Muscle layer of colon (tissue), 2 donors: ENCODE measurements around the gene ABLIM3.

Experiments
- H3K27ac ChIP-seq: one replicate; pipeline ENCODE4 v1.7.0; 2013; ENCODE audit warnings: low read depth, mild to moderate bottlenecking, low read length, moderate library complexity
- H3K27me3 ChIP-seq, 2 donors: one replicate each; pipeline ENCODE4 v1.7.0; 2013; ENCODE audit warnings: low read length in 2 of 2, mild to moderate bottlenecking in 2 of 2; ENCODE audit not compliant: insufficient read depth in 2 of 2, control insufficient read depth in 1 of 2
- H3K36me3 ChIP-seq: one replicate; pipeline ENCODE4 v1.7.0; 2013; ENCODE audit warnings: mild to moderate bottlenecking, low read length; ENCODE audit not compliant: insufficient read depth
- H3K4me1 ChIP-seq: one replicate; pipeline ENCODE4 v1.7.0; 2013; ENCODE audit warnings: mild to moderate bottlenecking, low read length; ENCODE audit not compliant: insufficient read depth
- H3K4me3 ChIP-seq, 2 donors: one replicate each; pipeline ENCODE4 v1.7.0; 2013; ENCODE audit warnings: low read length in 2 of 2, low read depth in 1 of 2, mild to moderate bottlenecking in 1 of 2, moderate library complexity in 1 of 2
- H3K9ac ChIP-seq: one replicate; pipeline ENCODE4 v1.7.0; 2013; ENCODE audit warnings: low read length
- H3K9me3 ChIP-seq: one replicate; pipeline ENCODE4 v1.7.0; 2013; ENCODE audit warnings: mild to moderate bottlenecking, low read length
- donor health status: abdominal sarcoma.
- donor health status: Adenocarcinoma of cecum.

ABLIM3 gene

GRCh38 chr5:149150457-149150856 lies 9.2 kb downstream of the ABLIM3 start:
- Histone ChIP-seq H3K9me3 (no peaks in the 10 kb centered on the region), H3K27me3 (no peaks in the 10 kb centered on the region), H3K27ac (no peak overlapping the region), H3K36me3 (no peaks in the 10 kb centered on the region), H3K9ac (no peak overlapping the region), H3K4me3 (no peak overlapping the region), H3K4me1 (peaks cover 6% of the 10 kb centered on the region)

GRCh38 chr5:149151717-149152116 lies 10.4 kb downstream of the ABLIM3 start:
- Histone ChIP-seq H3K9ac (no peak overlapping the region), H3K9me3 (no peaks in the 10 kb centered on the region), H3K36me3 (no peaks in the 10 kb centered on the region), H3K27ac (no peak overlapping the region), H3K4me1 (peaks cover 6% of the 10 kb centered on the region), H3K27me3 (no peaks in the 10 kb centered on the region), H3K4me3 (no peak overlapping the region)

- Histone ChIP-seq H3K4me3 (no peak overlapping the region), H3K9me3 (no peaks in the 10 kb centered on the region), H3K36me3 (no peaks in the 10 kb centered on the region), H3K27me3 (no peaks in the 10 kb centered on the region), H3K4me1 (peaks cover 6% of the 10 kb centered on the region), H3K27ac (no peak overlapping the region), H3K9ac (no peak overlapping the region)
Measured at GRCh38 chr5:149152317-149152746, 11.0 kb downstream of the ABLIM3 start.

GRCh38 chr5:149153193-149153750 lies 12.0 kb downstream of the ABLIM3 start:
- H3K4me1 ChIP-seq = peaks cover 6% of the 10 kb centered on the region
- H3K9me3 ChIP-seq = no peaks in the 10 kb centered on the region
- no peaks in the 10 kb centered on the region for H3K36me3 ChIP-seq
- no peak overlapping the region for H3K27ac ChIP-seq
- H3K4me3 ChIP-seq = no peak overlapping the region
- H3K27me3 ChIP-seq = no peaks in the 10 kb centered on the region
- no peak overlapping the region for H3K9ac ChIP-seq

GRCh38 chr5:149153751-149154610 lies 12.7 kb downstream of the ABLIM3 start:
- H3K9me3 ChIP-seq = no peaks in the 10 kb centered on the region
- no peaks in the 10 kb centered on the region for H3K27me3 ChIP-seq
- H3K9ac ChIP-seq = no peak overlapping the region
- H3K4me1 ChIP-seq = peaks cover 6% of the 10 kb centered on the region
- no peak overlapping the region for H3K4me3 ChIP-seq
- no peak overlapping the region for H3K27ac ChIP-seq
- no peaks in the 10 kb centered on the region for H3K36me3 ChIP-seq

- Histone ChIP-seq H3K4me1 (peaks cover 6% of the 10 kb centered on the region), H3K27ac (no peak overlapping the region), H3K36me3 (no peaks in the 10 kb centered on the region), H3K27me3 (no peaks in the 10 kb centered on the region), H3K9ac (no peak overlapping the region), H3K9me3 (no peaks in the 10 kb centered on the region), H3K4me3 (no peak overlapping the region)
Measured at GRCh38 chr5:149154650-149155049, 13.4 kb downstream of the ABLIM3 start.

- no peaks in the 10 kb centered on the region for H3K9me3 ChIP-seq
- H3K27ac ChIP-seq = no peak overlapping the region
- no peaks in the 10 kb centered on the region for H3K27me3 ChIP-seq
- no peak overlapping the region for H3K9ac ChIP-seq
- no peak overlapping the region for H3K4me3 ChIP-seq
- no peaks in the 10 kb centered on the region for H3K36me3 ChIP-seq
- H3K4me1 ChIP-seq = peaks cover 6% of the 10 kb centered on the region
Measured at GRCh38 chr5:149156435-149157083, 15.3 kb downstream of the ABLIM3 start.

GRCh38 chr5:149157330-149157729 lies 16.0 kb downstream of the ABLIM3 start:
- Histone ChIP-seq H3K27ac (no peak overlapping the region), H3K9me3 (no peaks in the 10 kb centered on the region), H3K9ac (no peak overlapping the region), H3K4me1 (peaks cover 5% of the 10 kb centered on the region), H3K27me3 (no peaks in the 10 kb centered on the region), H3K4me3 (no peak overlapping the region), H3K36me3 (no peaks in the 10 kb centered on the region)

- H3K9ac ChIP-seq = no peak overlapping the region
- no peak overlapping the region for H3K27ac ChIP-seq
- H3K36me3 ChIP-seq = no peaks in the 10 kb centered on the region
- no peaks in the 10 kb centered on the region for H3K9me3 ChIP-seq
- H3K4me3 ChIP-seq = no peak overlapping the region
- no peaks in the 10 kb centered on the region for H3K27me3 ChIP-seq
- H3K4me1 ChIP-seq = no peaks in the 10 kb centered on the region
Measured at GRCh38 chr5:149160291-149160787, 19.0 kb downstream of the ABLIM3 start.

- Histone ChIP-seq H3K27ac (no peak overlapping the region), H3K9ac (no peak overlapping the region), H3K4me1 (no peaks in the 10 kb centered on the region), H3K9me3 (no peaks in the 10 kb centered on the region), H3K27me3 (no peaks in the 10 kb centered on the region), H3K36me3 (no peaks in the 10 kb centered on the region), H3K4me3 (no peak overlapping the region)
Measured at GRCh38 chr5:149161026-149161687, 19.9 kb downstream of the ABLIM3 start.

GRCh38 chr5:149161850-149162249 lies 20.6 kb downstream of the ABLIM3 start:
- no peak overlapping the region for H3K9ac ChIP-seq
- H3K36me3 ChIP-seq = no peaks in the 10 kb centered on the region
- no peaks in the 10 kb centered on the region for H3K4me1 ChIP-seq
- no peaks in the 10 kb centered on the region for H3K9me3 ChIP-seq
- H3K27me3 ChIP-seq = no peaks in the 10 kb centered on the region
- H3K27ac ChIP-seq = no peak overlapping the region
- H3K4me3 ChIP-seq = no peak overlapping the region
